Neural progenitor cell (in vitro differentiated cells): ENCODE data around the gene CYP39A1.

Experiments used
- CTCF ChIP-seq: fragments of 200-600 bp; sonication (generic); IDR thresholded peaks from 2 replicates; pipeline ENCODE4 v1.5.1; 2017; ENCODE audit warnings: antibody characterized with exemption, mild to moderate bottlenecking
- EZH2 ChIP-seq: fragments of 200-600 bp; sonication (generic); IDR thresholded peaks from 2 replicates; pipeline ENCODE4 v1.6.1; 2017; ENCODE audit warnings: antibody characterized with exemption, mild to moderate bottlenecking, moderate library complexity
- EZH2phosphoT487 ChIP-seq: fragments of 200-600 bp; sonication (generic); IDR thresholded peaks from 2 replicates; pipeline ENCODE4 v1.6.1; 2017; ENCODE audit warnings: antibody characterized with exemption

- TF ChIP-seq CTCF (no peak), EZH2 (no peak), EZH2phosphoT487 (no peak)
Measured at GRCh38 chr6:46509063-46509462, 143.6 kb downstream of the CYP39A1 start.
